Measurements from ENCODE around the gene BICD1. TPM values are rescaled to one million over a fixed set of nuclear protein-coding genes. Genes with fewer than 3 reads are reported as not detected.
"Not testable (repeated sequence)": the region's sequence is repeated elsewhere in the genome, so short reads cannot be mapped to it uniquely, and the experiment has no call there.

BICD1 gene
- total and polyA plus RNA-seq, 4 donors = 6.1 to 22.9 (median 12.8) TPM

DNA sequence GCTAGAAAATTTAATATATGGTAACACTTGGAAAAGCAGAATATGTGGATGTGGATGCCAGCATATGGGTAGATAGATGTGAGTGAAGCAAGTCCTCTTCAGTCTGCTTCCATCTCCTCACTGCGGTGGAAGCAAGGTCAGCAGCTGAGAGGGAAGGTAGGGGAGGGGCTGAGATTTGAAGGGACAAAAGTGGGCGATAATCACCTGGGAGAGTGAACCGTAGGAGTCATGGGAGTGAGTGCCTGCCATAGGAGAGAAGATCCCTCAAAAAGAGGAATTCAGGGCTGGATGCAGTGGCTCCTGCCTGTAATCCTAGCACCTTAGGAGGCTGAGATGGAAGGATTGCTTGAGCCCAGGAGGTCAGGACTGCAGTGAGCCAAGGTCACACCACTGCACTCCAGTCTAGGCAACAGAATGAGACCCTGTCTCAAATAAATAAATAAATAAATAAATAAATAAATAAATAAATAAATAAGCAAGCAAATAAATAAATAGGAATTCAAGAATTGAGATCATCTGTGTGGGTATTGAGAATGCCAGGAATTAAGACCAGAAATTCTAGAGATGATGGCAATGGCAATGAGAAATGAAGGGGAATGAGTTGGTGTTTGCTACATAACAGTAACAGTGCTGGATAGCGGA is 123.4 kb downstream of the BICD1 start:
- H3K4me1 ChIP-seq (ENCODE audit: control insufficient read depth in 5 of 5, insufficient read depth in 5 of 5, low read length in 5 of 5) = no peaks in the 10 kb centered on the region
- H3K27me3 ChIP-seq (ENCODE audit: control insufficient read depth in 3 of 3, insufficient read depth in 3 of 3, low read length in 2 of 3) = no peaks in the 10 kb centered on the region
- WGBS, 2 donors = 87 to 92% methylated on average over 4 of the region's 4 CpGs
- H3K9ac ChIP-seq (ENCODE audit: insufficient read depth in 1 of 2, low read length in 2 of 2) = no peak overlapping the region
- no peak overlapping the region for H3K27ac ChIP-seq (ENCODE audit: low read depth in 1 of 2, low read length in 1 of 2)
- no peak for DNase-seq
- H3K4me3 ChIP-seq = no peak overlapping the region
- ATAC-seq (ENCODE audit: insufficient read depth, low FRiP score) = no peak
- no peaks in the 10 kb centered on the region for H3K36me3 ChIP-seq (ENCODE audit: control insufficient read depth in 4 of 4, insufficient read depth in 4 of 4, low read length in 4 of 4)
- TF ChIP-seq, protein P1, sequence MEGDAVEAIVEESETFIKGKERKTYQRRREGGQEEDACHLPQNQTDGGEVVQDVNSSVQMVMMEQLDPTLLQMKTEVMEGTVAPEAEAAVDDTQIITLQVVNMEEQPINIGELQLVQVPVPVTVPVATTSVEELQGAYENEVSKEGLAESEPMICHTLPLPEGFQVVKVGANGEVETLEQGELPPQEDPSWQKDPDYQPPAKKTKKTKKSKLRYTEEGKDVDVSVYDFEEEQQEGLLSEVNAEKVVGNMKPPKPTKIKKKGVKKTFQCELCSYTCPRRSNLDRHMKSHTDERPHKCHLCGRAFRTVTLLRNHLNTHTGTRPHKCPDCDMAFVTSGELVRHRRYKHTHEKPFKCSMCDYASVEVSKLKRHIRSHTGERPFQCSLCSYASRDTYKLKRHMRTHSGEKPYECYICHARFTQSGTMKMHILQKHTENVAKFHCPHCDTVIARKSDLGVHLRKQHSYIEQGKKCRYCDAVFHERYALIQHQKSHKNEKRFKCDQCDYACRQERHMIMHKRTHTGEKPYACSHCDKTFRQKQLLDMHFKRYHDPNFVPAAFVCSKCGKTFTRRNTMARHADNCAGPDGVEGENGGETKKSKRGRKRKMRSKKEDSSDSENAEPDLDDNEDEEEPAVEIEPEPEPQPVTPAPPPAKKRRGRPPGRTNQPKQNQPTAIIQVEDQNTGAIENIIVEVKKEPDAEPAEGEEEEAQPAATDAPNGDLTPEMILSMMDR (IDR thresholded peaks at IDR 0.05; ENCODE audit: control extremely low read depth, extremely low read depth) = no peak
- peaks cover 0 to 2% (median 0%) of the 10 kb centered on the region in 4 donors for H3K9me3 ChIP-seq (ENCODE audit: control insufficient read depth in 4 of 4, insufficient read depth in 3 of 4, low read length in 3 of 4)

DNA sequence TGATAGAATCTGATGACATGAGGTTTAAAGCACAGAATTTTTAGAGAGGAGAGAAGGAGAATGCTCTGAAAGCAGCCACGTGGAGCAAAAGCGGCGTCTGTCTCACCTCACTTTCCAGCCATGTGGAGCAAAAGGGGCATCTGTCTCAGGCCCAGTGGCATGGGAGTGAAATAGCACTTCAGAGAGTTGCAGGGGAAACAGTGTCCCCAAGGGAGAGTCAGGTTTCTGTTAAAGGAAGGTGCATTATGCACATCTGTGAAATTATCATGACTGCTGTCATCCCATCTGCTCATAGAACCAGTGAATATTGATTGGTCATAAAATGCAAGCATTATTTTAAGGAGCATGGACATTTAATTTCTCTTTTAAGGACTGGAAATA is 124.0 kb downstream of the BICD1 start:
- ATAC-seq (ENCODE audit: insufficient read depth, low FRiP score) (no peak), DNase-seq (no peak)
- H3K4me1 ChIP-seq (ENCODE audit: control insufficient read depth in 5 of 5, insufficient read depth in 5 of 5, low read length in 5 of 5) = no peaks in the 10 kb centered on the region
- no peaks in the 10 kb centered on the region for H3K27me3 ChIP-seq (ENCODE audit: control insufficient read depth in 3 of 3, insufficient read depth in 3 of 3, low read length in 2 of 3)
- no peak overlapping the region for H3K9ac ChIP-seq (ENCODE audit: insufficient read depth in 1 of 2, low read length in 2 of 2)
- TF ChIP-seq, protein P1 (IDR thresholded peaks at IDR 0.05; ENCODE audit: control extremely low read depth, extremely low read depth) = no peak
- H3K36me3 ChIP-seq (ENCODE audit: control insufficient read depth in 4 of 4, insufficient read depth in 4 of 4, low read length in 4 of 4) = no peaks in the 10 kb centered on the region
- WGBS, 2 donors = 88 to 91% methylated on average over 3 of the region's 3 CpGs
- H3K9me3 ChIP-seq (ENCODE audit: control insufficient read depth in 4 of 4, insufficient read depth in 3 of 4, low read length in 3 of 4) = peaks cover 0 to 2% (median 0%) of the 10 kb centered on the region in 4 donors
- H3K27ac ChIP-seq (ENCODE audit: low read depth in 1 of 2, low read length in 1 of 2) = no peak overlapping the region
- no peak overlapping the region for H3K4me3 ChIP-seq

DNA sequence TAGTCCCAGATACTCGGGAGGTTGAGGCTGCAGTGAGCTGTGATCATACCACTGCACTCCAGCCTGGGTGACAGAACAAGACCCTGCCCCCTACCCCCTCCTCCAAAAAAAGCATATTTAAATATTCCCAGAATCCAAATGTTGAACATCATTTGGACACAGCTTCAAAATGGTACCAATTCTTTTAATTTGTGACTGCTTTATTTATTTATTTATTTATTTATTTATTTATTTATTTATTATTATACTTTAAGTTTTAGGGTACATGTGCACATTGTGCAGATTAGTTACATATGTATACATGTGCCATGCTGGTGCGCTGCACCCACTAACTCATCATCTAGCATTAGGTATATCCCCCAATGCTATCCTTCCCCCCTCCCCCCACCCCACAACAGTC is 124.7 kb downstream of the BICD1 start:
- ATAC-seq (ENCODE audit: insufficient read depth, low FRiP score); H3K4me3 ChIP-seq; DNase-seq; H3K27me3 ChIP-seq (ENCODE audit: control insufficient read depth in 3 of 3, insufficient read depth in 3 of 3, low read length in 2 of 3); H3K4me1 ChIP-seq (ENCODE audit: control insufficient read depth in 5 of 5, insufficient read depth in 5 of 5, low read length in 5 of 5); H3K27ac ChIP-seq (ENCODE audit: low read depth in 1 of 2, low read length in 1 of 2); H3K9ac ChIP-seq (ENCODE audit: insufficient read depth in 1 of 2, low read length in 2 of 2); H3K9me3 ChIP-seq (ENCODE audit: control insufficient read depth in 4 of 4, insufficient read depth in 3 of 4, low read length in 3 of 4); H3K36me3 ChIP-seq (ENCODE audit: control insufficient read depth in 4 of 4, insufficient read depth in 4 of 4, low read length in 4 of 4): not testable (repeated sequence)
- WGBS, 2 donors = 85 to 97% methylated on average over 2 of the region's 2 CpGs

DNA sequence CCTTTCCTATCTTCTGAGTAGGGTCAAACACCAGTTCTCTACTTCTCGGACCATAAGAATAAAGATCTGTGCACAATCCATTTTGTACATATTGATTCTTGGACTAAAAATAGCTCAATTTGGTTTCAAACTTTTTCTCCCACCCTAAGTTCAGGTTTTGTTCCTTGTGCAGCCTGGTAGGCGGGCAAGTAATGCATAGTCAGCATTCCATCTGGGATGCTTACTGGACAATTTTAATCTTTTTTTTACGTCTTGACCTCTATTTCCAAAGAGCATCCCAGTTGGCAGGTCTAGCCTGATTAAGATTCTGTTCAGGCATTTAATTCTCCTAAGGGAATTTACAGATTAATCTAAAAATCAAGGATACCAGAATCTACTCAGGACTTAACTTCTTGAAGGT is 126.9 kb downstream of the BICD1 start:
- H3K27me3 ChIP-seq (ENCODE audit: control insufficient read depth in 3 of 3, insufficient read depth in 3 of 3, low read length in 2 of 3) = no peaks in the 10 kb centered on the region
- H3K4me1 ChIP-seq (ENCODE audit: control insufficient read depth in 5 of 5, insufficient read depth in 5 of 5, low read length in 5 of 5) = no peaks in the 10 kb centered on the region
- H3K9ac ChIP-seq (ENCODE audit: insufficient read depth in 1 of 2, low read length in 2 of 2) = no peak overlapping the region
- H3K36me3 ChIP-seq (ENCODE audit: control insufficient read depth in 4 of 4, insufficient read depth in 4 of 4, low read length in 4 of 4) = peaks cover 0 to 8% (median 0%) of the 10 kb centered on the region in 4 donors
- no peak overlapping the region for H3K4me3 ChIP-seq
- 82 to 89% methylated on average over 3 of the region's 3 CpGs for WGBS, 2 donors
- no peak overlapping the region for H3K27ac ChIP-seq (ENCODE audit: low read depth in 1 of 2, low read length in 1 of 2)
- TF ChIP-seq, protein P1 (IDR thresholded peaks at IDR 0.05; ENCODE audit: control extremely low read depth, extremely low read depth) = no peak
- no peak for DNase-seq
- peaks cover 0 to 6% (median 4%) of the 10 kb centered on the region in 4 donors for H3K9me3 ChIP-seq (ENCODE audit: control insufficient read depth in 4 of 4, insufficient read depth in 3 of 4, low read length in 3 of 4)
- ATAC-seq (ENCODE audit: insufficient read depth, low FRiP score) = no peak

Data from lung (tissue), 12 donors.